KG1 (cell line): ENCODE results near the gene ELK4.
A peak's percentile ranks its signal among the peaks of the same experiment; 100 is the strongest.

ENCODE experiments used
- DNase-seq: peaks from one replicate; lab custom pipeline; 2025; lab: John Stamatoyannopoulos, UW

The ELK4 gene

DNA sequence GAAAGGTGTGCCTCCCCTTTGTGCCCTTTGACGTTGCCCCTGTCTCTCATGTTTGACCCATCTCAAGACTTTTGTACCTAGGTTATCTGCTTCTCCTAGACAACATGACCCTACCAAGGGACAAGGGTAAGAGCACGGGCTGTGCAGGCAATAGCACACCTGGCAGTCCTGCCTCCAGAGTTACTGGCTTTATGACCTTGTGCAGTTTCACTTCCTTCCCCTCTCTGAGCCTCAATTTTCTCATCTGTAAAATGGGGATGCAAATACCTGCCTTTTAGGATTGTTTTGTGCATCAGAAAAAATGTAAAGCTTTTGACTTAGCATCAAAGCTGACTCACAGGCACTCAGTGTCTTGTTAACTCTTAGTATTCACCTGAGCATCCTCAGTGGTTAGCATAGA lies 36.4 kb downstream of the ELK4 start:
- no peak for DNase-seq

DNA sequence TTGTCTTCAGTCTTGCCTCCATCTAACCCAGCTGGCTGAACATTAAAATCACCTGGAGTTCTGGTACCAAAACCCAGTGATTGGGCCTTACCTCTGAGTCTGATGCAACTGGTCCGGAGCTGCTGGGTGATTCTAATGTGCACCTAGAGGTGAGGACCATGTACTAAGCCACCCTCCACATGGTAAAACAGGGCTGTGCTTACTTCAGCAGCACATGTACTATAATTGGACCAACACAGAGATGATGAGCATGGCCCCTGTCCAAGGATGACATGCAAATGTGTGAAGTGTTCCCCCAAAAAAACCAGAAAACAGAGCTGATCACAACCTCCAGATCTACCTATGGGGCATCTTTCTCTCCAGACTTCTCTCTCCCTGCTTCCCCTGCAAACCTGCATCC lies 37.0 kb downstream of the ELK4 start:
- no peak for DNase-seq

DNA sequence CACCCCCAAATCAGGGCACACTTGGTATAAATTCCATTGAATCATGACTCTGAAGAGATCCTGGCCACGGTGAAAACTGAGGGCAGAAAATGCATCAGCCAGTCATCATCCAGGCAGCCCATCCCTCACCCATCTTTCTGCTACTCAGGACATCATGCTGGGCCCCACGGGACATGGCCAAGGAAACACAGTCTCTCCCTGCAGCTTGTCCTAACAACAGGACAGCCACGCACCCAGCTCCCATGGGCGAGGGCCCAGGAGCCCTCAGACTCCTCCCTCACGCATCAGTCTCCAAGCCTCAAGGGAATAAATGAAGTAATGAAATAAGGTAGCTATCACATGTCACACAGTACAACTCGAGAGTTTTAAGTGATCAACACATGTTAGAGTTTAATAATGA lies 37.8 kb downstream of the ELK4 start:
- DNase-seq, result no peak

DNA sequence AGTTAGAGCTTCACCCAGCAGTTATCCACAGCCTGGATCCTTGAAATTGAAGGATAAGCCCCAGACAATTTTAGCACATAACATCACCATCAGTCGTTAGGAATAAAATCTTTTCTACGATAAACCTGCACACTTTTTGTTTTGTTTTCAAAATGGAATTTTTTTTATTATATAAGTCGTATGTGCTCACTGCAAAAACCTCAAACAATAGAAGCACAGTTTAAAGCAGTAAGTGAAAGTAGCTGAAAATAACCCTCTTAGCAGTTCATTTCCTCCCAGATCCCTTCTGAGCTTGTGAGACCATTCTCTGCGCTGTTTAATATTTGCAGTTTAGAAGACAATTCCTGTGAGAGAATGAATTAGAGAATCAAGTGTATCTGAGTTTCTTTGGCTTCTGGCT lies 38.3 kb downstream of the ELK4 start:
- no peak for DNase-seq

DNA sequence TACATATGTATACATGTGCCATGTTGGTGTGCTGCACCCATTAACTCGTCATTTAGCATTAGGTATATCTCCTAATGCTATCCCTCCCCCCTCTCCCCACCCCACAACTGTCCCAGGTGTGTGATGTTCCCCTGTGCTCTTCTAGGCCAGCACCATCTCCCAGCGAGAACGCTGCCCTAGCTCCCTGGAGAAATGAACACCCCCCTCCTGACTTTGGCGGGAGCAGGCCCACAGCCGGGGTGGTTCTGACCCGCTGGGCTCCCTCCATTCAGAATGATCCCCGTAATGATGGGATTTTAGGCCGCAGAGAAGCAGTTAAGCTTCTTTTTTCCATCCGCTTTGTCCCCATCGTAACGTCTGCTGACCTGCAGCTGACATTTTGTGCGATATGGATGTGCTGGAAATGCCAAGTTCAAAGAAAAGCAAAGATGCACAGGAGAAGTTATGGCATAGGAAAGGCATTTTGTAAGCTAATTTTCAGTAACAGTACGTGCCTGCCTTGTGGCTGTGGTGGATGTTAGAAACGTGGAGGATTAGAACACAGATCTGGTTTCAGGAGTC lies 39.3 kb downstream of the ELK4 start:
- DNase-seq, result no peak

DNA sequence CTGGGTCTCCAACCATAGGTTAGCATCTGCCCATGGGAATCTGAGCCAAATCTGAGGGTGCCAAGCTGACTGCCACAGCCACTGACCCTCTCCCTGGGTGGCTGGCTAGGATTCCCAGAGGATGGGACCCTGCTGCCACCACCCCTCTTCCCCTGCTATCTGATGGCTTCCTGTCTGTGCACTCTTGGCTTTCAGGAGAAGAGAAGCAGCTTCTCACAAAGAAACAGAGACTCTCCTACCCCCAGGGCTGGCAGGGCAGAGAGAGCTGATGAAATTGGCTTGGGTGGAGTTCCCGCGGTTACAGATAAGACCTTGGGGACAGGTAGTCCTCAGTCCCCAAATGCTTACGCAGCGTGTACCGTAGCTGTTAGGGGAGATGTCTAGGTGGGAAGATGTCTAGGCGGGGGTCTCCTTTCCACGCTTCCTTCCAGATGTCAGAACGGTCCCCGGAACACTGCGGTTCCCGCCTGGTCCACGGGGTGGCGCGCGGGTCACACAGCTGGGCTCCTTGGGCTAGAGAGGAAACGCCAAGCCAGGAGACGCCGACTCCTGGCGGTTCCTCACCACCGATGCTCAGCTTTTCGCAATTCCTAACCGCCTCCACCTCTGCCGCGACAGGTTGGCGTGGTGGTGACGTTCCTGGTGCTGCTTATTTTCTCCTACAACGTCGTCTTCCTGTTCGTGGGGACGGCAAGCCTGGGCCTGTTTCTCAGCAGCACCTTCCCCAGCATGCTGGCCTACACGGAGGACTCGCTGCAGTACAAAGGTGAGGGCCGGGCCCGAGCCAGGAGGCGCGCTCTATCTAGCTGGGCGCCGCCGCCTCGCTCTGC lies 40.1 kb downstream of the ELK4 start:
- peak; percentile 54 for DNase-seq

DNA sequence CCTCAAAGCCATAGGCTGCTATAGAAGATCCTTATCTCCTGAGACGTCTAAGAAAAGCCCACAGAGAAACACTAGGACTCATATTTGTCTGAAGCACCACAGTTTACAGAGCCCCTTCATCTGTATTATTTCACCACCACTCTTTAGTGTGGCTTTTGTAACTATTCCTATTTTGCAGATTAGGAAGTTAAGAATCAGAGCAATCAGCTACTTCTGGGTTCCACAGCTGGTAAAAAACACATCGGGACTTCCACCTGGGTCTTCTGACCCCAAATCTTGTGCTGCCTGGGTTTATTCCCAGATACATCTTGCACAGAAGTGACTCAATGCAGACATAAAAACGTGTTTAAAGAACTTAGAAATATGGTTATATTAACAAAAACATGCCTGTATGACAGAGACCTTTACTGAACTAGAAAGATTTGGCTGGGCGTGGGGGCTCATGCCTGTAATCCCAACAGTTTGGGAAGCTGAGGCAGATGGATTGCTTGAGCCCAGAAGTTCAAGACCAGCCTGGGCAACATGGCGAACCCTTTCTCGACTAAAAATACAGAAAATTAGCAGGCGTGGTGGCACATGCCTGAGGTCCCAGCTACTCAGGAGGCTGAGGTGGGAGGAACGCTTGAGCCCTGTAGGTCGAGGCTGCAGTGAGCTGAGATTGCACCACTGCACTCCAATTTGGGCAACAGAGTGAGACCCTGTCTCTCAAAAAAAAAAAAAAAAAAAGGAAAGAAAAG lies 40.9 kb downstream of the ELK4 start:
- DNase-seq, result no peak

DNA sequence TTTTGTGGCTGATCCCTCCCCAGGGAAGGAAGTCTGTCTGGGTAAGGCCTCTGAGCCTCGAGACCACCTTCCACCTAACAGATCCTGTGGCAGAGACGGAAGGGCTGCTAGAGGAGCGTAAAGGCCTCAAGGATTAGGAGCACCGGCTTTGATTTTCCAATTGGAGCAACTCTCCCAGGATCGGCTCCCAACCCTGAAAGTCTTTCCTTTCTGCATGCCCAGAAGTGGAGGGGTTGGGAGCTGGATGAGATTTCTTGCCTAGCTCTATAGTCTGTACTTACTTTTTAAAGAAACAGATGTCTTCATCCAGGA lies 41.4 kb downstream of the ELK4 start:
- no peak for DNase-seq

DNA sequence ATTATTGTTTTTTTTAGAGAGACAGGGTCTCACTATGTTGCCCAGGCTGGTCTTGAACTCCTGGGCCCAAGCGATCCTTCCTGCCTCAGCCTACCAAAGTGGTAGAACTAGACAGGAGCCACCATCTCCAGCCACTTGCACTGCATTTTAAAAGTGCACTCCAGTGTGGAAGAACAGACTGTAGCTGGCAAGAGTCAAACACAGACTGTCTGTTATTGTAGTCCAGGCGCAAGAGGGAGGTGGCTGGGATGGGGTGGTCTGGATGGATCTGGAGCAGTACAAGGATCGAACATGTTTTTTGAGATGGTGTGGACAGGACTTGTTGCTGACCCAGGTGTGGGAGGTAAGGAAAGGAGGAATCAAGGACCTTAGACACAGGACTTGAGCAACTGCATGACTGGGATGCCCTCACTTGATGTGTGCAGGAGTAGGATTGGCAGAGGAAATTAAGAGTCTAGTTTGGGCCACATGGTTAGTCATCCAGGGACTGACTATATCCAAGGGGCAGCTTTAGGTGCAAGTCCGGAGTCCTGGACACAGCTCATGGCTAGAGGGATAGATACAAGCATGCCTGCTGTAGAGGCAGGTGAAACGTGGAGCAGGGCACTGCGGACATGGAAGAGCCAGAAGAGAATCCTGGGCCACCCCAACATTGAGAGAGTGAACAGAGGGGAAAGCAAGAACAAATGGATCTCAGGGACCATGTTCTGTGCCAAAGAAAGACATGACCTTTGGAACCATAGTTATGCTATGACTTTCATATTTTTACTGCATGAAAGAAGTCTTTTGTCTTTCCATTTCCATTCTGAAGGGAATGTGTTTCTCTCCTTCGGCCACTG lies 42.0 kb downstream of the ELK4 start:
- DNase-seq, result no peak

DNA sequence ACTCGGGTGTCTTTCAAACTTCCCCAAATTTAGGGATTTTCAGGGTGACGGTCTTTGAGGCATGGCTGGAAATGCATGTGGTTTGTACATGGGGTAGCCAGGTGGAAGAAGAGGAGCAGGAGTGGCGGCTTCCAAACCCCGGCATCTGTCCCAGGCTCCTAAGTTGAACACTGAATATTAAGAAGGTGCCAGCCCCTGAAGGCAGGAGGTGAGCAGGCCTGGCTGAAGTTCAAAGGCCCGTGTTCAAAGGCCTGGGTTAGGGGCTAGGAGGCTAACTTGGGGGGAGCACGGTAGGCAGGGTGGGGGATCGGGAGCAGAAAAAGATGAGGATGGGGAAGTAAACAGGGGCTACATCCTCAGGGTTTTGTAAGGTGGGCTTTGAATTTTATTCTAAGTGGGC lies 42.8 kb downstream of the ELK4 start:
- DNase-seq, result no peak

DNA sequence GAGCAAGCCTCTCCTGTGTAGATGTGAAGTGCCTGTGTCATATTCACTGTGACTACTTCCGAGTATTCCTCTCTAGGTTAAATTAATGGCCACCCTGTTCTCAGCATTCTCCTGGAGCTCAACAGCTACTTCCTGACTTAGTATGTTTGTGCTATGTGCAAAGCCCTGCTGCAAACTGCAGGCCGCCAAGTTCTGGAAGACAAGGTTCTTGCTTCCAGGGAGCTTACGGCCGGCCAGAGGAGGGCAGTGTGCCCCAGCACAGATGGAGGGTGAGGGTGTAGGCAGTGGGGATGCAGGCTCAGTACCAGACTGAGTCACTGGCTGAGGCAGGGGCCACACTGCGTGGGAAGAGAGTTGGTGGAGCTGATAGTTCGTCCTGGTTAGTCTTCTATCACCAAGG lies 43.2 kb downstream of the ELK4 start:
- no peak for DNase-seq

DNA sequence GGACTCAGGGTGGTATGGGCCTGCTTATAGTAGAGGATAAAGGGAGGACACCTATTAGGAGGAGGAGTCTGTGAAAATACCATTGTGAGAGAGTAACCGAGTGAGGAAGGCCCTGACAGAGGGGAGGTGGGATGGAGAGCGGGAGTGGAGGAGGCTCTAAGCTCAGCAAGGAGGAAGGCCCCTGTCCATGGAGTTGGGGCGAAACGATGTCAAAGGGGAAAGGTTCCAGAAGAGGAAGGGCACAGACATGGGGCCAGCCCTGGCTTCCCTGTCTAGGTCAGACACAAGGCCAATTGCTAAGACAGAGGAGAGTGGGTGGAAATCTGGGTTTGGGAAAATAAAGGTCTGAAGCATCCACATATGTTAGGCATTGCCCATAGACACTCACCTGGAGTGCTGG lies 44.2 kb downstream of the ELK4 start:
- DNase-seq, result no peak

DNA sequence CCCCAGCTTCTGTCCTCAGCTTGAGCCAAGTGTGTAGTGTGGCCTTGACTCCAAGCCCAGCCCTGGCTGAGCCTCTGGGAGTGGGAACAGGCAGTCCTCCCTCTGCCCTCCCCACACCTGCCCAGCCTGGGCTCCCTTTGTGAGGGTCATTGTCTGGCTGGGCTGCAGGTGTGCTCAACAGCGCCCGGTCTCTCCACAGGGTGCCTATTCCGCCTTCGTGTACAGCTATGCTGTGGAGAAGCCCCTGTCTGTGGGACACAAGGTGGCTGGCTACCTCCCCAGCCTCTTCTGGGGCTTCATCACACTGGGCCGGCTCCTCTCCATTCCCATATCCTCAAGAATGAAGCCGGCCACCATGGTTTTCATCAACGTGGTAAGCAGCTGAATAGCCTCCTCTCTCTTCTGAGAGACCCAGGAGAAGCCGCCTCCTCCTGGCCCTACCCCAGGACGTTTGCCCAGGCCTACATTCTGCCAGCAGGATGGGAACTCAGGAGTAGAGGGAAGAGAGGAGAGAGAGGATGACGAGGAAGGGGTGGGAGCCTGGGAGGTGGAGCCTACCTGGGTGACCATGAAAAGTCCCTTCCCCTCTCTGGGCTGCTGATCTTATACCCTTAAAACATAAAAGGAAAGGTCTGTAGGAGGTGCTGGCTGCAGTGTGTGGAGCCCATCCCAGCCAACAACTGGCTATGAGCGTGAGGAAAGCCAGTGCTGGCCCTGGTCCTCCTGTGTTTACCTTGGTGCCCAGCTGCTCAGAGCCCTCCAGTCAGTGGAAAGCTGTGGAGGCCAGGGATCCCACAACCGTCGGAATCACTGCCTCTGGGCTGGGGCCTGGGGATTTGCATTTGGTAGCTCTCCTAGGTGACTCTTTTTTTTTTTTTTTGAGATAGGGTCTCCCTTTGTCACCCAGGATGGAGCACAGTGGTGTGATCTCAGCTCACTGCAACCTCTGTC lies 45.7 kb downstream of the ELK4 start:
- no peak for DNase-seq

DNA sequence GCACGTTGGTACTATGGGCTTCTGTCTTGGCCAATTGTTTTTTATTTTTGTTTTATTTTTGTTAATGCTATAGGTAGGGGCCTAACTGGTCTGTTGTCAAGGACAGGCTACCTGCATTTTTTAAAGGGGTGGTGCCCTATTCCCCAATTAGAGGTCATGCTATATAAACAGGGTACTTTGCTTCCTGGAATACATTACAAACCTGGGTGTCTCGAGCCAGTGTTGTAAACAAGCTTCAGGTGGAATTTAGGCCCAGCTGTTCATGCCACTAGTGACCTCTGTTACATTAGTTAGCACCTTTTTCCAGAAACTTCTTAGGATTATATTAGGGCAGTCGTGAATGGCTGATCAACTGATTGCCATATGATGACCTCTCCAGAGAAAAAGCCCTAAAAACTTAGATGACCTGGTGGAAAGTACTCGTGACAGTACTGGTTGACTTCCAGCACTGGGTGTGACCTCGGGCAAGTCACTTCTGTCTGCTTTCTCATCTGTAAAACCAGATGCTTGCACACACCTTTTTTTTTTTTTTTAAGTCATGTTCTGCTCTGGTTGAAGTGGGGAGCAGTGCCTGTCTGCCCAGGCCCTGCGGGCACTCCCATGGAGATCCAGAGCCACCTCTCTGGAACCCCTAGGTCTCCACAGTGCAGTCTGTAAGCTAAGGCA lies 46.5 kb downstream of the ELK4 start:
- no peak for DNase-seq

DNA sequence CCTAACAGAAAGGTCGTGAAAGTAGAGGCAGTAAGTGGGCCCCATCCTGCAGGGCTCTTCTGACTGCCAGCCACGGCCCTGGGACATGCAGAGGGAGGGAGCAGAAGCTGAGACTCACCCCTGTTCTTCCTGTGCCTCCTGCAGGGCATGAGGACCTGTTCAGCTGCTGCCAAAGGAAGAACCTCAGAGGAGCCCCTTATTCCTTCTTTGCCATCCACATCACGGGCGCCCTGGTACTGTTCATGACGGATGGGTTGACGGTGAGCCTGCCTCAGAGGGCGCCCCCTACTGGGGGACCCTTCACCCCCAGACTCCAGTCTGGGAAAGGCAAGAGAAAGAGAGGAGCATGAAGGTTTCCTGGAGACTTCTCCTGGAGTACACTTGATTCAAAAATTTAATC lies 47.1 kb downstream of the ELK4 start:
- no peak for DNase-seq

DNA sequence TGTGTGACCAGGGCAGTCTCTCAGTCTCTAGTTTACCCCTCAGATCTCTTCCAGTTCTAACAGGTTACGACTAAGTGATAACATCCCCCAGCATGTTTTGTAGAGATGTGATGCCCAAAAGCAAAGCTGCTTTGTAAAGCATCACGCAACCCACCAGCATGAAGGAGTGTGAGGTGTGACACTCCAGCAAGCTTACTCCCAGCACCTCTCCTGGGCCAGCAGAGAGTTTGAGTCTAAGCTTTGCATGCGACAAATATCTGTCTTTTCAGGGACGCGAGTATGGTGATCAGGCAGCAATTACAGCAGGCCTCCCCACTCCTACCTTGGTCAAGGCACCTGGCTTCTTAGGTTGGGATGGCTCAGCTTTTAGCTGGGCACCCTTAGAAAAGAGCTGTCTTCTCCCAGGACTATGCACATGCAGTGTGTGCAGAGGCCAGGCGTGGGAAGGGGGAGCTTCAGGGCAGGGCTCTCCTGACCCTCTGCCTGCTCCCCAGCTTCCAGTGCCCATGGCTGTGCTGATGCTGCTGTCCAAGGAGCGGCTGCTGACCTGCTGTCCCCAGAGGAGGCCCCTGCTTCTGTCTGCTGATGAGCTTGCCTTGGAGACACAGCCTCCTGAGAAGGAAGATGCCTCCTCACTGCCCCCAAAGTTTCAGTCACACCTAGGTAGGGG lies 48.2 kb downstream of the ELK4 start:
- no peak for DNase-seq

DNA sequence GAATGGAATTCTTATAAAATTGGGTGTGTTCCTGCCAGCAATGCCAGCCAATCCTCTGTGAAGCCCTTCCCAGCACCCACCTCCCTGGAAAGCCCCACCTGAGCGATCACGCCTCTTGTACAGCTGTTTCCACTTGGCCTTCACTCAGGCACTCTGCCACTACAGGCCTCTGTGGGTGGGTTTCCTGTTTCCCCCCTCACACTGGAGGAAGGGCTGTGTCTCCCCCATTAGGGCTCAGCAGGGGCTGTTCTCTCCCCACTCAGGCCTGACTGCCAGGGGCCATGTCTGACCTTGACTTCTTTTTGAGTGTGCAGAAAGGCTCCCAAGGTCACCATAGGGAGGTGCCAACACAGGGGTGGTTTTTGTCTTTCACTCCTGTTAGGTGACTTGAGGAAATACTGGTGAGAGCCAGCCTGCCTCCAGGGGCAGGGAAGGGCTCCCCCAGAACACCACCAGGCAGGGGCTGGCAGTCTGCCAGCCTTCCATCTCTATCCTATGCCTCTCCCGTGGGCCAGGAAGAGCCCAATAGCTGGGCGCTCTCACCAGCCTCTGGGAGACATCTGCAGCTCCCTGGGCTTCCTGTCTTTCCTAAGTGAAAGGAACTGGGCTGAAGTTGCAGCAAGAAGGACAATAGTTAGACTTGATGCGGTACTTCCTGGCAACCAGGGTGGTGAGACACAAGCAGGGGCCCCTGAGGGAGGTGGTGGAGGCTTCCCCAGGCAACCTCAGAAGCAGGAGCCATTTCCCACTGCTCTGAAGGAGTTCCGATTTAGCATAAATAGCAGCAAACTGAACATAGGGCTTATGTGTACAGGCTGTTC lies 49.1 kb downstream of the ELK4 start:
- no peak for DNase-seq

DNA sequence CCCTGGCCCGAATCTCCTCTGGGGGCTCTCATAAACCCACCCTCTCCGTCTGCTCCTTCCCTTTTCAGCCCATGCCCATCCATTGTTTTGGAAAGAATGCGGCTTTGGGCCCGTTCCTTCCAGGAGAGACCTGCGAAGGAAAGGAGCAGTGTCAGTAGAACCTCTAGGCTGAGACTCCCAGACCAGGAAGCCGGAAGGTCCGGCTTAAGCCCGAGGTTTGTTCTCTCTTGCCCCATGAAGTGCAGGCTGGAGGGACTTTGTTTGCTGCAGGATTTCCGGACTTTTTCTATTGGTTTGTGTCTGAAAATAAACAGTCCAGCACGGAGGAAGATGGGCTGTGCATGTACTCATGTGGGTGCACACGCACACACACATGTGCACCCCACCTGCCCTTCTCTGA lies 49.8 kb downstream of the ELK4 start:
- no peak for DNase-seq

DNA sequence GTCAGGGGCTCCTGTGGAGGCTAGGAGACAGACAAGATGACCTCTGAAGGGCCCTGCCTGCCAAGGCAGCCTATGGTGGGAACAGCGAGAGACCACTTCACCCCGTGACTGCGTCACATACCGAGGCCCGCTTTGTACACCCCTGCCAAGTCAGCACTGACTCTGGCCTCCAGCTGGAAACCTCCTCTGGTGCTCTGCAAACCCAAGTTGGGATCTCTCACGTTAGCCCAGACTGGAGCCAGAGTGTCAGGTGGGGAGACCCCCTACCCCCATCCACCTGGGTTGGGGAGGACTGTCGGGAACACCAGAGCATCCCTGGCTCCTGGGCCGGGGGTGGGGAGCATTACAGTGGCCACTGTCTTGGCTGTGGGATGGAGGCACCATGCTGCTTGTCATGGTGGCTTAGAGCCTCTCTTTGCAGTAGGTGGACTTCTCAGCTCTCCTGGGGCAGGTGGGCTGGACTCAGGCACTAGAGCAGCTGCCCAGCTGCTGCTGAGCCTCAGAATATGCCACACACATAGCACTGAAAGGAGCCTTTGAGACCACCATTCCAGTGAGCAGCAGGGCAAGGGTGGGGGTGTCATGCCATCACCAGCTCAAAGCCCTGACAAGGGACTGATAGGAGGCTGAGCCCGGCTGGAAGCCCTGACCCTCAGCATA lies 50.4 kb downstream of the ELK4 start:
- no peak for DNase-seq
